HG03103 (cell line): ENCODE data around the gene DNAJB5.
"Not testable (repeated sequence)": the region's sequence is repeated elsewhere in the genome, so short reads cannot be mapped to it uniquely, and the experiment has no call there.

Experiments used
- ATAC-seq: cut with Tn5 transposase; IDR thresholded peaks from one replicate; pipeline ENCODE4 v1.9.1; 2021; ENCODE audit warnings: low read depth; ENCODE audit not compliant: unreplicated experiment

The DNAJB5 gene

DNA sequence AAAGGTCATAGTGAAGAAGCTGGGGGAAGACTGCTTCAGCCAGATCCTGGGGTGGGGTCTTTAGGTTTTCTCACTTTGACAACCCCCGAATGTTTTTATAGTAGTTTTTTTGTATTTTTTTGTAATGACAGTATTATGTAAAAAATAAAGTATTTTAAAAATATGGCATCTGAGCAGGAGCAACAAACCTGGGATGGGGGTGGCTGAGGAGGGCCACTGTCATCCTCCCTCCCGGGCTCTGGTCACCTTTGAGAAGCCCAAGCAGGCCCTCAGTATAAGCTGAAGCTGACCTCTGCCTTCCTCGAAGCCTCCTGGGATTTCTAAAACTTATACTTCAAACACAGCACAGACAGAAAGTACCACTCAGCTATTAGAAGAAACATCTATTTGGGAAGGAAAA lies 8.7 kb downstream of the DNAJB5 start:
- ATAC-seq = no peak

DNA sequence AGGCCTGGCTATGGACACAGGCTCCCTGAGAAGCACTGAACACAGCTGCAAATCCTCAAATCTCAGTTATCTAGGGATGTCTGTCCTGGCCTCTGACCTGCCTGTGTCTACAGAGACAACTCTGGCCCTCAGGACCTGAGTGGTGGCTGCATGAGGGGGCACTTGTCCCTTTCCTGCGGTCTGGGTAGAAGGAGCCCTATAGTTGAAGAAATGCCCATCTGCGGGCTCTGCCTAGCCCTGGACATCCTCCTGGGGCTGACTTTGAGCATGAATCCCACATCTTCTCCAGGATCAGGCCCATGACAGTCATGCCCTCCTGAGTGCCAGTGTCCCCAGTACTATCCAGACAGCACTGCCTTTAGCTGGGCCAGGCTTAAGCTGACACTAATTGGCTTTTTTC lies 10.0 kb downstream of the DNAJB5 start:
- ATAC-seq = no peak

GRCh38 chr9:35000535-35001284 lies 11.2 kb downstream of the DNAJB5 start:
- ATAC-seq = no peak

DNA sequence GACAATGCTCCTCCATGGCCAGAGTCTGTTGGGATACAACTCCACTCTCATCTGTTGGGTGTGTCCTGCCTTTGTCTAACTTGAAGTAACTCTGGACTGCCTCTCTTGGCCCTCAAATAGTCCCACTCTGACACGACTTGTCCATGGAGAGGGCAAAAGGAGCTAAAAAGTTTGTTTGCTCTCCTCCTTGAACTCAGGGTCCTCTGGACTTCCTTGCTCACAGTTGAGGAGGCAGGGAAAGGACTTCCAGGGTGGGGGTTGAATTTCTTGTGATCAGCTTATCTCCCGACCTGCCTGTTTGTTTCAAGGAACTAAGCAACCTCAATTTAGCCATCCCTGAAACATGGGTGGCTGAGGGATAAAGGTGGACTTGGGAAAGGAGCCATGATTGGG lies 11.7 kb downstream of the DNAJB5 start:
- no peak for ATAC-seq

GRCh38 chr9:35001803-35002502 lies 12.4 kb downstream of the DNAJB5 start:
- ATAC-seq = no peak

- ATAC-seq = no peak
These were observed 13.1 kb downstream of the DNAJB5 start for GRCh38 chr9:35002623-35003022.

- ATAC-seq = not testable (repeated sequence)
These were observed 14.8 kb downstream of the DNAJB5 start for GRCh38 chr9:35004299-35004698.

GRCh38 chr9:35010351-35010958 lies 20.9 kb downstream of the DNAJB5 start:
- ATAC-seq = no peak

DNA sequence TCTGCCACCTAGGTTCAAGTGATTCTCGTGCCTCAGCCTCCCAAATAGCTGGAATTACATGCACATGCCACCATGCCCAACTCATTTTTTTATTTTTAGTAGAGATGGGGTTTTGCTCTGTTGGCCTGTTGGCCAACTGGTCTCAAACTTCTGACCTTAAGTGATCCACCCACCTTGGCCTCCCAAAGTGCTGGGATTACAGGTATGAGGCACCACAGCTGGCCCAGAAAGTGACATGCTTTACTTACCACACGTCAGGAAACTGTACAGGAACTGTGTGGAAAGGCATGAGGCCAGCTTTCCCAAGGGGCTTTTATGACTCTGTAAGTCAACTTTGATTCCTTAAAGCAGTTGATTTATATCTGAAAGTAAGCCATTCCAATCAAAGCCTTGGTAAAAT lies 25.0 kb downstream of the DNAJB5 start:
- ATAC-seq = no peak

DNA sequence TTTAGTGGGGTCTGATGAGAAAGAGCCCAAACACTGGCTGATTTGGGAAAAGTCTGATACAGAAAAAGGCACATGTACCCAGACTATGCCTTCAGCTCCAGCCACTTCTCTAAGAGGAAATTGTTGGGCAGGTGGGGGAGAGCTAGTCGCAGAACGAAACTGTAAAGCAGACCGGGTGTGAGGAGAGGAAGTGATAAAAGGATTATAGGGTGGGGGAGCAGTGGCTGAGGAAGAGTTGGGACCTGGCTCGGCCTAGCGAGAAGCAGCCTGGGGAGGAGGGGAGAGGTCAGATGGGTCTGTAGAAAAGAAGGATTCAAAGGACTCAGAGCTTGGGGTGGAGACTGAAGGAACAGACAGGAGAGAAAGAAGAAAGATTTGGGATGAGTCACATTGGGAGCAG lies 33.9 kb downstream of the DNAJB5 start:
- ATAC-seq = not testable (repeated sequence)

DNA sequence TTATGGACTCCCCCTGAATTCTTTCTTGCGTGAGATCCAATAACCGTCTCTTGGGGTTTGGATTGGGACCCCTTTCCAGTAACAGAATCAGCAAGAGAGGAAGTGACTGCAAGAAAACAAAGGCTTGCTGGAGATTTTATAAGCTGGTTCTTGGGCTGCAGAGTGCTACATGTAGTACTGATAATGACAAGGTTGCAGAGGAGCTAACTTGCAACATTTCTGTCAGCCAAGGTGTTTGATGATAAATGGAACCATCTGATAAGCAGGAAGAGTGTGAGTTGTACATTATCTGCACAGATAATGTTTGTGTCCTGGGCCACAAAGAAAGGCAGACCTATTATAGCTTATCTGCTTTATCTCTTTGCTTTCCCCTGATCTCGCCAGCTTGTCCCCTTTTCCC lies 37.1 kb downstream of the DNAJB5 start:
- no peak for ATAC-seq

DNA sequence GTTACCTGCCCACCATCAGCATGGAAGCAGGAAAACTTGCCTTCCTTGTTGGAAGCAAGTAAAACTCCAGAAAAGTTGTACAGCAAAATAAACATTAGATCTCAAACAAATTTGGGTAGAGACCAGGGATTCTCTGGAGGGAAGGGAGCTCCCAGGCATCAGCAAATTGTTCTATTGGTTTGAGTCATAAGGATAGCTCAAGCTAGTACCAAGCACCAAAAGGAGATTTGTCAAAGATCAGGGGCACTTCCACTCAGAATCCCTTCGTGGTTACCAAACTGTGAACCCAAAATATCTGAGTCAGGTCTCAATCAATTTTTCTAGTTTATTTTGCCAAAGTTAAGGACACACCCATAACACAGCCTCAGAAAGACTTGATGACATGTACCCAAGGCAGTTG lies 37.8 kb downstream of the DNAJB5 start:
- ATAC-seq = no peak

DNA sequence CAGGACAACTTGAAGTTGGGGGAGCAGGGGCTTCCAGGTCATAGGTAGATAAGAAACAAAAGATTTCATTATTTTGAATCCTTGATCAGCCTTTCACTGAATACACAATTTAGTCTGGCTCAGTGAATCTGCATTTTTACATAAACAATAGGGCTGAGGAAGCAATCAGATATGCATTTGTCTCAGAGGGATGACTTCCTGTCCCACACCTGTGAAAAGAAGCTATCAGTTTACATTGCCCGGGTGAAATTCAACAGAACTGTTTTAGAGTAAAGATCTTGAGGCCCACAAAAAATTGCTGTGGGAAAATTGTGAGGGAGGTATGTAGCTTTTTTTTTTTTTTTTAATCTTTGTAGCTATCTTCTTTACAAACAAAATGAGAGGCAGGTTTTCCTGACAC lies 38.3 kb downstream of the DNAJB5 start:
- ATAC-seq = no peak

DNA sequence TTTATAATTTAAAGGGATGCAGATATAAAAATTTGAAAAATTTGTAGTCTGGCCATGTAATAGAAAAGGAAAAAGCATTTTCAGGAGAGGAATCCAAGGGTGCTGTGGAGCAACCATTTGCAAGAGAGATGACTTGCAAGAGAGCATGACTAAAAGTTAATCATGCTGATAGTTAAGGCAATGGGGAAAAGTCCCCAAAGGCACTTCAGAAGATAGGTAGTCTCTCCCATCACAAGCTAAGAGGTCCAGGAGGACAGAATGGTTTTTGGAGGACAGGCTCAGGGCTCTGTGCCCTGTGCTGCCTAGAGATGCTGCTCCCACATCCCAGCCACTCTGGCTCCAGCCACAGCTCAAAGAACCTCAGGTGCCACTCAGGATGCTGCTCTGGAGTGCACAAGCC lies 38.8 kb downstream of the DNAJB5 start:
- no peak for ATAC-seq

DNA sequence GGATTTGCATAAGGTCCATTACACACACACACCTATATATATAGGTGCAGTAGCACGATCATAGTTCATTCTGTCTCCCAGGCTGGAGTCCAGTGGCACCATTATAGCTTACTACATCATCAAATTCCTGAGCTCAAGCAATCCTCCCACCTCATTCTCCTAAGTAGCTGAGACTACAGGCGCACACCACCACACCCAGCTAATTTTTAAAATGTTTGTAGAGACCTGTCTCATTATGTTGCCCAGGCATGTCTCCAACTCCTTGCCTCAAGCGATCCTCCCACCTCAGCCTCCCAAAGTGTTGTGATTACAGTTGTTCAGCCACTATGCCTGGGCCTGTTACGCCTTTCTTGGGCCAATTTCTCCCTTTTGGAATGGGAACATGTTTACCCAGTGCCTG lies 39.7 kb downstream of the DNAJB5 start:
- ATAC-seq = no peak

- no peak for ATAC-seq
These were observed 40.3 kb downstream of the DNAJB5 start for GRCh38 chr9:35029852-35030251.

DNA sequence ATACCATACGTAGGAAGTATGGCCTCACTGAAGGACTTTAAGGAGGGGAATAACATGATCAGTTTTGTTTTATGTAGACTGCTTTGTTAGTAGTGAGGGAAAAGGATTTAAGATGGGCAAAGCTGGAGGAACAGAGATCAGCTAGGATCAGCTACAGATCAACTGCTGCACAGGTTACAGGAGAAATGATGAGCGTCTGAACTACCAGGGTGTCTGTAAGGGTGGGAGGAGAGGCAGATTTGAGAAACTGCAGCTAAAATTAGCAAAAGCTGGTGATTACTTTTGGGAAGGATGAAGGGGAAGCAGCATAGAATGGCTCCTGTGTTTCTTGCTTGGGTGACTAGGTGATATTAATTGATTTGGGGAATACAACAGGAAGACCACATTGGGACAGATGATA lies 43.6 kb downstream of the DNAJB5 start:
- no peak for ATAC-seq

GRCh38 chr9:35035851-35036701 lies 46.5 kb downstream of the DNAJB5 start:
- ATAC-seq = no peak

GRCh38 chr9:35042081-35042604 lies 52.6 kb downstream of the DNAJB5 start:
- no peak for ATAC-seq

DNA sequence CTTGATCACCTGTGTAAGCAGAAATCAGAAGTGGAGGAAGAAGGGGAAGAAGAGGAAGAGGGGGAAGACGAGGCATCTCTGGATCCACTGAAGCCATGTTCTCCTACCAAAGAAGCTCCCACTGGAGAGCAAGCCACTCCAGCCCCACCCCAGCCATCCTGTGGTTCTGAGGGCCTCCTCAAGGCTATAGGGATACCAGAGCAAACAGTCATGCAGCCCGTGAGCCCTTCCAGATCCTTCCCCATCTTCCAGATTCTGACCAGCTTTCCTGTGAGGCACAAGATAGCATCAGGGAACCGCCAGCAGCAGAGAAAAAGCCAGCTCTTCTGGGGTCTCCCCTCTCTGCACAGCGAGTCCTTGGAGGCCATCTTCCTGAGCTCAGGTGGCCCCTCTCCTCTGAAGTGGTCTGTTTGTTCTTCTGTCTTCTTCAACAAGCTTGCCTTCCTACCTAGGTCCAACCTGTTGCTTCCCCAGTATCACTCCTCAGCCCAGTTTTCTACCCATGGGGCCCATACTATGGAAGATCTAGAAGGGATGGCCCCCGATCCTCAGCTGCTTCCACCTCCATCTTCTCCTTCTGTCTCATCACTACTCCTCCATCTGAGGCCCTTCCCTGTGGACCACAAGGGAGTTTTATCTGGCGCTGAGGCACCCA lies 53.5 kb downstream of the DNAJB5 start:
- no peak for ATAC-seq
